ENCODE measurements around the gene SCGB1D1. TPM values are rescaled to one million over a fixed set of nuclear protein-coding genes. Genes with fewer than 3 reads are reported as not detected.

SCGB1D1 gene
- total and polyA plus RNA-seq, 2 of the 8 experiments (the other 6 are each of a cell fraction or from before 2014, with no cell fraction given): not detected

DNA sequence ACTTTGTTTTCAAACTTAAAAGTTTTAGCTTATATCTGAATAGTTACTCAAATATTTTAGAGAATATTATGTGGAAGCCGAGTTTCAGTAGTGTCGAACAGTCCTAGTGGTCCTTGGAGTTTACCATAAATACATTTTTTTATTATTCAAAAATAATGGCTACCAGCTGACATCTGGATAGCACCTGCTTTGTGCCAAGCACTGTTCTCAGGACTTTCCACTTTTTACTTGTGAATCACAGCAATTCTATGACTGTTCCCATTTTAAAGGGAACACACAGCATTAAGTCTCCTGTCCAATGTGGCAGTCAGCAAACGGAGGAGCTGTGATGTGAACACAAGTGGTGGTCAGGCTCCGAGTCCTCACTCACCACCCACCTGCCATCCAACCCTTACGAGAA, 14.4 kb downstream of the SCGB1D1 start:
- H3K4ac ChIP-seq (replicated peaks; ENCODE audit: insufficient read length, low read depth, low read length): no peak overlapping the region
- no peak overlapping the region for H2AK5ac ChIP-seq (ENCODE audit: low read depth, low read length)
- H2BK120ac ChIP-seq (replicated peaks; ENCODE audit: low read depth, low read length): no peak overlapping the region
- H3K23me2 ChIP-seq (ENCODE audit: low read depth, low read length): no peaks in the 10 kb centered on the region
- ChIA-PET POLR2A (ENCODE audit: partially characterized antibody) (no interaction called here), CTCF (ENCODE audit: partially characterized antibody) (interaction anchor here (0.7 to 1.7 kb wide), 8 partner anchors 13 to 306 kb away, joined by 3 to 6 read pairs (median 4); no protein-coding TSS in a partner anchor)
- DNase-seq (ENCODE audit: low read depth in 1 of 2, low spot score in 2 of 2) (no peak), FAIRE-seq (no peak)
- no peaks in the 10 kb centered on the region for H3K27me3 ChIP-seq (replicated peaks in 1 of 4; ENCODE audit: control insufficient read depth in 3 of 4, extremely low read depth in 1 of 4, insufficient read depth in 3 of 4, low read length in 3 of 4)
- H3K56ac ChIP-seq (replicated peaks; ENCODE audit: insufficient read length, low read depth, low read length): no peak overlapping the region
- H2BK15ac ChIP-seq (ENCODE audit: low read length): no peak overlapping the region
- H4K8ac ChIP-seq (ENCODE audit: extremely low read depth, insufficient read depth, low read length): no peak overlapping the region
- no peaks in the 10 kb centered on the region for H3K79me1 ChIP-seq (ENCODE audit: low read depth, low read length)
- no peak overlapping the region for H3K4me2 ChIP-seq (ENCODE audit: insufficient read depth in 1 of 2, low read depth in 2 of 2, low read length in 2 of 2)
- H2BK20ac ChIP-seq (ENCODE audit: low read length): no peak overlapping the region
- H2BK12ac ChIP-seq (ENCODE audit: low read depth, low read length): no peak overlapping the region
- H3K14ac ChIP-seq (ENCODE audit: insufficient read length): no peak overlapping the region
- H3K27ac ChIP-seq (ENCODE audit: low read depth, low read length): no peak overlapping the region
- H4K20me1 ChIP-seq (replicated peaks in 1 of 2; ENCODE audit: control insufficient read depth in 1 of 2, insufficient read depth in 2 of 2, low read length in 2 of 2): no peaks in the 10 kb centered on the region
- H2BK5ac ChIP-seq (ENCODE audit: low read depth, low read length): no peak overlapping the region
- H3K9ac ChIP-seq (replicated peaks in 1 of 4; ENCODE audit: extremely low read depth in 1 of 4, low read depth in 3 of 4, low read length in 3 of 4): no peak overlapping the region
- no peak overlapping the region for H3K23ac ChIP-seq (ENCODE audit: insufficient read length)
- no peaks in the 10 kb centered on the region for H3K36me3 ChIP-seq (ENCODE audit: control insufficient read depth in 2 of 4, insufficient read depth in 4 of 4, low read length in 3 of 4)
- 91% methylated on average over 4 of the region's 5 CpGs; no CpG with 5 or more reads in 1 of the 2 experiments for WGBS, 2 experiments (ENCODE audit: extremely low coverage in 1 of 2, insufficient coverage in 1 of 2, insufficient read length in 1 of 2, insufficient replicate concordance in 2 of 2, low coverage in 1 of 2, low lambda C conversion rate in 2 of 2, missing lambda C conversion rate in 1 of 2)
- H4K91ac ChIP-seq (replicated peaks; ENCODE audit: insufficient read length, low read length): no peak overlapping the region
- H3K79me2 ChIP-seq (ENCODE audit: control insufficient read depth in 1 of 2, insufficient read depth in 2 of 2, low read length in 2 of 2): no peaks in the 10 kb centered on the region
- H3K4me1 ChIP-seq (replicated peaks in 1 of 4; ENCODE audit: control insufficient read depth in 3 of 4, insufficient read depth in 4 of 4, low read length in 3 of 4): no peaks in the 10 kb centered on the region
- H2AFZ ChIP-seq (ENCODE audit: low read length): no peak overlapping the region
- H4K5ac ChIP-seq (ENCODE audit: insufficient read length, low read depth, low read length): no peak overlapping the region
- H3K18ac ChIP-seq (ENCODE audit: extremely low read depth, low read length): no peak overlapping the region
- H3K9me3 ChIP-seq (ENCODE audit: insufficient read depth in 2 of 2, low read depth in 1 of 2, low read length in 1 of 2): no peaks in the 10 kb centered on the region
- H3K4me3 ChIP-seq (ENCODE audit: extremely low read depth in 1 of 4, insufficient read depth in 2 of 4, low read depth in 3 of 4, low read length in 4 of 4): no peak overlapping the region
- no peak for TF ChIP-seq TAF7 (optimal IDR thresholded peaks at IDR 0.05; ENCODE audit: borderline replicate concordance, low read depth, low read length)
- TF ChIP-seq KDM1A (IDR thresholded peaks at IDR 0.05; ENCODE audit: borderline replicate concordance, low read length): no peak
- TF ChIP-seq SAP30 (IDR thresholded peaks at IDR 0.05; ENCODE audit: insufficient read depth, insufficient replicate concordance, low read length): no peak
- no peak for TF ChIP-seq BCL11A (IDR thresholded peaks at IDR 0.05; ENCODE audit: low read depth in 2 of 2, low read length in 2 of 2)
- TF ChIP-seq HDAC6 (IDR thresholded peaks at IDR 0.05; ENCODE audit: low read depth, low read length): no peak
- no peak for TF ChIP-seq BRCA1 (IDR thresholded peaks at IDR 0.05; ENCODE audit: low read depth, low read length)
- no peak for TF ChIP-seq RFX5 (IDR thresholded peaks at IDR 0.05; ENCODE audit: borderline replicate concordance, low read depth, low read length)
- TF ChIP-seq ZNF274 (IDR thresholded peaks at IDR 0.05; ENCODE audit: borderline replicate concordance, extremely low read depth, low read length): no peak
- TF ChIP-seq SP1 (IDR thresholded peaks at IDR 0.05; ENCODE audit: low read depth, low read length): no peak
- no peak for TF ChIP-seq JUND (IDR thresholded peaks at IDR 0.05; ENCODE audit: low read length)
- TF ChIP-seq KDM4A (IDR thresholded peaks at IDR 0.05; ENCODE audit: low read depth, low read length, severe bottlenecking): no peak
- TF ChIP-seq, protein P1, sequence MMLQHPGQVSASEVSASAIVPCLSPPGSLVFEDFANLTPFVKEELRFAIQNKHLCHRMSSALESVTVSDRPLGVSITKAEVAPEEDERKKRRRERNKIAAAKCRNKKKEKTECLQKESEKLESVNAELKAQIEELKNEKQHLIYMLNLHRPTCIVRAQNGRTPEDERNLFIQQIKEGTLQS (IDR thresholded peaks at IDR 0.05; ENCODE audit: insufficient read depth, low read depth, low read length): no peak
- TF ChIP-seq GABPA (IDR thresholded peaks at IDR 0.05; ENCODE audit: borderline replicate concordance, insufficient read depth, low read length): no peak
- TF ChIP-seq RBBP5 (IDR thresholded peaks at IDR 0.05; ENCODE audit: borderline replicate concordance, low read depth, low read length): no peak

Data from H1 (cell line).